NCI-H2029 (cell line): ENCODE results near the gene TMEM74B.
"Not testable (repeated sequence)": the region's sequence is repeated elsewhere in the genome, so short reads cannot be mapped to it uniquely, and the experiment has no call there.

ENCODE experiments used
- DNase-seq: peaks from one replicate; lab custom pipeline; 2025; lab: John Stamatoyannopoulos, UW

Gene TMEM74B

DNA sequence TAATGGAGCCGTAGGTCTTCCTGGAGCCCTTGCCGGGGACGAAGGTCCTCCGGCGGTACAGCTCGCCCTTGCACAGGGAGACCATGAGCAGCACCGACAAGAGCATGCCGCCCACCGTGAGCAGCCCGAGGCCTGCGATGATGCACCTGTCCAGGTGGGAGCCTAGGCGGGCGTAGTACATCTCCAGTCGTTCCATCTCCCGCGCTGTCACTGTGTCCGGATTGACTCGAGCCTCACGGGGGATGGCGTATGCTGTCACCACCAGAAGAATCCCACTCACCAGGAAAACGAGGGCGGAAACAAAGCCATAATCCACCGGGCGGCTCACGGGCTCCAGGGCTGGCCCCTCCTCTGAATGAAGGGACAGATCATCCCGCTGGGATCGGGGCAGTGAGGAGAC, 3.8 kb downstream of the TMEM74B start:
- DNase-seq: no peak

DNA sequence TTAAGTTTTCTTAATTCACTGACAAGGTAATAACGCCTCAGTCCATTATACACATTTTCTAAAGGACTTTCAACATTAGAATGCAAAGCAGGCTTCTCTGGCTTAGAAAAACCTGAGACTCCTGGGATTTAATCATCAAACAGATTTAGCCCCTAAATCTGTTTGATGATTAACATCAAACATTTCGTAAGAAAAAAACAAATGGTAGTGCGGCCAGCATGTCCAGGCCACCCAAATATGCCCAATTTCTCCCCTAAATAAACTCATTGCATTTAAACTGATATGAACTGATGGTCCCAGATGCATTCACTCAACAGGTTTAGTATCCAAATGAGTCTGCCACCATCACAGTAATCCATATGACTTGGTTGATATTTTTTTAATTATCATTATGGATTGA, 6.2 kb downstream of the TMEM74B start:
- no peak for DNase-seq

DNA sequence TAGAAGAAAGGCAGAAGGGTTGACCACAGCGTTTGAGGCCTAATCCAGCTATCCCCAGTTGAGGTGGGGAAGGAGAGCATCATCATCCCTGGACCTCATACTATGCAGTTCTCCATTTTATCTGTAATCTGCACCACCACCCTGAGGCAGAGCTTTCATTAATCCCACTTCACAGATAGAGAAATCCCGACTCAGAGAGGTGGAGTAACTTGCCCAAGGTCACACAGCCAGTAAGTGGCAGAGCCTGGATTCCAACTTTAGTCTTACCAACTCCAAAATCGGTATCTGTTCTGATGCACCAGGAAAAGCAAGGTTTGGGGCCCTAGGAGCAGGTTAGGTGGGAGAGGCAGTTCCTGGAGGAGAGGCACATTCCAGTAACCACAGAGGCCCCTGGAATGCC, 6.7 kb downstream of the TMEM74B start:
- no peak for DNase-seq

DNA sequence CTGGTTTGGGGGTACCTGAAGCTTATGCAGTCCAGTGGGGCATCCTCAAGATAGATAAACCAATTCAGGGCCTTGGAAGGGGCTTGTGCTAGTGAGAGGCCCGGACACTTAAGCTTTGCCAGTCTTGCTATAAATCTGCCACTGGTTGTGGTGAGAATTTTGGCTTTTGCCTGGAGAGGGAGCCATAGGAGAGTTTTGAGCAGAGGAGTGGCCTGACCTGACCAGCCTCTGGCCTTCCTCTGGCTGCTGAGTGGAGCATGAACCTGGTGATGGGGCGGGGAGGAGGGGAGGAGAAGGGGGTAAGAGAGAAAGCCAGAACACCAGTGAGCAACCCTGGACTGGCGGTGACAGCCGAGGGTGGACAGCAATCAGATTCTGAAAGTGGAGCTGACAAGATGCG, 7.1 kb downstream of the TMEM74B start:
- DNase-seq: no peak

DNA sequence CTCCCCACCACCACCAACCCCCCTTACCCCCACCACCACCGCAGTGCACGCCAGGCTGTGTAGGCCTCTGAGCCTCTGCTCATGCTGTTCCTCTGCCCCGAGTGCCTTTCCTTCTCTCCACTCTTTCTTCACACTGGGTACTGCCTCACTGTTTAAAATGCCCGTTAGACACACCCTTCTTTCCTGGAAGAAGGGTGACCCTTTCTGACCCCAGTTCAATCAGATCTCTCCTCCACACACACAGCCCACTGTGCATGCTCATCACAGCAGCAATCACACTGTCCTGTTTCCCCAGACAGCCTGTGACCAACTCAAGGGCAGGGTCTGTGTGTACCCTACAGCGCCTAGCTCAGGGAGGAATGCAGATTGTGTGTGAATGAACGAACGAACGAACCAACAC, 10.0 kb downstream of the TMEM74B start:
- no peak for DNase-seq

DNA sequence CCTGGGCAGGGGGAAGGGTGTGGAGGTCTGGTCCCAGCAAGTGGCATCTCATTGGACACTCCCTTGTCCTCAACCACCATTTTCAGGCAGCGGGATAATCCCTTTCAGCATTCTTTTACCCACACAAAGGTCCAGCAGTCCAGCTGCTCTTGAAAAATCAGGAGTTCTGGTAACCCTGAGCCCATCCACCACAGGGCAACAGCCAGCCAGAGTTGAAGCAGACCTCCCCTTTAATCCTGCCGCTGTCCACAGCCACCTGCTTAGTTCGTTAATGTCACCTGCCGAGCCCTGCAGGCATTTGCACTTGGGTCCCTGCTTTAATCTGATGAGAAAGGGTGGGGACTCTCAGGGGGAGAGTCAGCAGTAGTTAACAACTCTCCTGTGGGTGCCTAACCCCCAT, 11.1 kb downstream of the TMEM74B start:
- DNase-seq: no peak

DNA sequence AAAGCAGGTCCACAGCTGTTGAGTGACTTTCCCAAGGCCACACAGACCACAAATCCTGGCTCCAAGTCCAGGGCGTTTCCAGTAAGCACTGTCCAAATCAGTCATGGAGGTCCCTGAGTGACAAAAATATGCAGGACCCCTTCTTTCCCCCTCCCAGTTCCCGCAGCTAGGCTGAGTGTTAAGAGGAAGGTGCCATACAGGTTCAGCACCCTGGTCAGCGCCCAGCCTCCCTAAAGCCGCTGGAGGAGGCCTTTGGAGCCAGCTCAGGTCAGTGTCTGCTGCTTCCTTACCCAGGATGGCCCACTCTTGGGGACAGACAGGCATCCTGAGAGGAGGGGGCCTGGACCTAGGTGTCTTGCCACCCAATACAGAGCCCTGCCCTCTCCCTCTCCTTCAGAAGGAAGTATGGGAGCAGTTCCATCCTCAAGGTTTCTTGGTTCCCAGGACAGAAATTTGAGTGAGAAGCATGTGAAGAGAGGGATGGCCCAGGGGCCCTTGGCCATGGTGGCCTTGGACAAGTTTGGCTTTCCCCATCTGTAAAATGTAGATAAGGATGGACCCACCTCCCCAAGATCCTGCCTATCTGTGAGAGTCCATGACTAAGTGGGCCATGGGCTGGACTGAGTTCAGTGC, 13.2 kb downstream of the TMEM74B start:
- no peak for DNase-seq

DNA sequence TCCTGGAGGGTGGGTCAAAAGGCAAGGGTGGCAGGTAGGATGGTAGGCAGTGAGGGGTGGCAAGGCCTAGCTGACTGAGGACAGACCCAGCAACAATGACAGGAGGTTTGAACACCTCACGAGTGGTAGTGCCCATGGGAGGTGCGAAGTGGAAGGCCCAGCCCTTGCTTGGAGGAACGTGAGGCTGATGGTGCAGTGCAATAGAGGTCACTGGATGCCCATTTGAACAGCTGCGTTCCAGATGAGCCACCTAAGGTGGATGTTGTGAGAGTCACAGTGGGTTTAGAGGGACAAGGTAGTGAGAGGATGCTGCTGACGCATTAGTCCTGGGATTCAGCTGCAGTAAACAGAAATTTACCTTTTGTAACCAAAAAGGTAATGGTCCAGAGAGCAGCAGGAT, 15.6 kb downstream of the TMEM74B start:
- DNase-seq: no peak

DNA sequence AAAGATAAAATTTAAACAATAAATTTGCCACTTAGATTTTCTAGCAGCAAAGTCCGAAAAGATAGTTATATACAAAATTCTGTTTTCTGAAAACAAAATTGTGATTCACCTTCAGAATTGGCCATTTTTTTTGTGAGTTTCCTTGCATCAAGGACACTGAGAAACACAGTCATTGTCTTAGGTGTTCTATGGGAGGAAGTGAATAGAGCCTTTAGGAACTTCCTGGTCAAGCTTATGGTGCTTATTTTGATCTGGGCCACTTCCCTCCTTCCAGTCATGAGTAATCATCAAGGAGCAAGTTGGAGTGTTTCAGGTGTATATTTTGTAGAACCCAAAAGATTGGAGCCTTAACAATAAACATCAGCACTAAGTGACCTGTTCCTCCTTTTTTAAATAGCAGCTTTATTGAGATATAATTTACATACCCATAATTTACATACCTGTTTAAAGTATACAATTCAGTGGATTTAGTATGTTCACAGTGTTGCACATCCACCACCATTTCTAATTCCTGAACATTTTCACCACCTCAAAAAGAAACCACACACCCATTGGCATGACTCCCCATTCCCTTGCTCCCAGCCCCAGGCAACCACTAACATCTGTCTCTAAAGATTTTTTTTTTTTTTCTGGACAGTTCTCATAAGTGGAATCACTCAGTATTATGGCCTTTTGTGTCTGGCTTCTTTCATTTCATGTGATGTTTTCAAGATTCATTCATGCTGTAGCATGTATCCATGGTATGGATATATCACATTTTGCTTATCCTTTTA, 17.6 kb downstream of the TMEM74B start:
- DNase-seq: no peak

DNA sequence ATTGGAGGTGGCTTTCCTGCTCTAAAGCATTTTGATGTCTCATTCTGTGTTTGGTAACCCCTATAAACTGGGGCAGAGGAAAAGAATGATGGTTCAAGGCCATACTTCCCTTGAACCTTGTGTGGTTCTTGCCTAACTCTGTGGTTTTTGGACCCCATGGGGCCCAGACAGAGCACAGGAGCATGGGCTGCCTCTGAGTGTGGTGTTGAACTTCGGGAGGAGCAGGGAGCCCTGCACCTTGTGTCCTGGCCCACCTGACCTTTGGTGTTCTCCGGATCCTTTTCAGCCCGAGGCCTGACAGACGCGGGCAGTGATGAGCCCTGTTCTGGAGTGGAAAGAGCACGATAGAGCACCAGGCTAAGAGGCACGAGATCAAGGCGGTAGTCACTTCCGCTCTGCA, 18.8 kb downstream of the TMEM74B start:
- DNase-seq: no peak

DNA sequence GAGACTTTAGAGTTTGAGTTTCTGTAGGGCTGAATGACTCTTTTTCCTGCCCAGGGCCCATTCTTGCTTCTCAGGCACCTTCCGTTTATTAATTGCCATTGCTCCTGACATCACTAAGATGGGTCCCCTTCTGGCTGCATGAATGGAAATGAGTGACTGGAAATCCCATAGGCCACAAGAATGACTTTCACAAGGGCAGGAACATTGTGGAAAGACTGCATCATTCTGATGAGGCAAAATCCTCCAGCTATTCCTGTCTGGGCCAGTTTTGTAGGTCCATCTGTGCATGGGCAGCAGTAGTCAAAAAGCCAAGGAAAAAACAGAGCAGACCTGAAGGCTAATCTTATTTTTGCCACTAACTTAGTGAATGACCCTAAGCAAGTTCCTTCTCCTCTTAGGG, 19.3 kb downstream of the TMEM74B start:
- no peak for DNase-seq

DNA sequence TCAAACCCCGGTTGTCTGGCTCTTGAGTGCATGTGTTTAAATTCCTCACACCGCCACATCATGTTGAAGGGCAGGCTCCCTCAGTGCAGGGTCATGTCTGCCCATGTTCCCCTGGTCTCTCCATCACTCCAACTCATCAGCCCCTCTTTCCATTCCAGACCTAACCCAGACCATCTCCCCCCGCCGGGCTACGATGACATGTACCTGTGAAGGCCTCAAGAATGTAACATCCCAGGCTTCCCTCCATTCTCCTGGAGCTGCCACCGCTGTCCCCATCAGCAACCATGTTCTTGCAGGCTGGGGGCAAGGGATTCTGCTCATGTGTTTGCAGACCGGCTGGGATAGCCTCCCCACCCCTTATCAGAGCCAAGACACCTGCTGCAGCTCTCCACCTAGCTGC, 19.9 kb downstream of the TMEM74B start:
- DNase-seq: no peak

DNA sequence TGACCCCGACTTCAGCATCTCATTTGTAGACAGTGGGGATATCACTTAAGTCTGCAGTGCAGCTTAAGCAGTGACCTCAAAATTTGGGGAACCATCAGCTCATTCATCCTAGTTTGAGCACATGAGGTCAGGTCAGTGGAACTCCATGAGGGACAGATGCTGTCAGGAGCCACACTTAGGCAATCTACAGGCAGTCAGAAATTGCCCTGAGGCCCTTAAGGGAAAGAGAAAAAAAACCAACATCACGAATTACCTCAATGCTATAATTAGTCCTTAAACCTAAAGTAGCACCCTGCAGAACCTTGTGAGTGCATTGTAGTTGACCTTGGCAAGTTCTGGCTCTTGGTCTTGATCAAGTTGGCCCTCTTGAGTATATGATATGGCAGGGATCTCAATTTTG, 21.1 kb downstream of the TMEM74B start:
- DNase-seq: no peak

DNA sequence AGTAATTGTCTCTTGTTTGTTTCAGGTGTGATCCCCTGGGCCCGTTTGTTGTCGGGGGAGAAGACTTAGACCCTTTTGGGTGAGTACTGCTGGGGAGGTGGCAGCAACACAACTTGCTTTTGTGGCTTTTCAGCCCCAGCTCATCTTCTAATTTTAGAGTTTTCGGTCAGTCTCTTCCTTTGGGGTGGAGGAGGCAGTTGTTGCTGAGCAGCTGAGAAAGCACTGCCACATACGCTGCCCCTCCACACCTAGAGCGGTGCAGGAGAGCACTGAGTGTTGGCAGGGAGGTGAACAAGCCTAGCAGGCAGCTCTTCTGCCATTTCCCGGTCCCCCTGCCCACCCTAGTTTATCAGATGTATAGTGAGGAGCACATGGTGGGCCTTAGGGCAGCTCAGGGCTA, 21.7 kb downstream of the TMEM74B start:
- DNase-seq: no peak

DNA sequence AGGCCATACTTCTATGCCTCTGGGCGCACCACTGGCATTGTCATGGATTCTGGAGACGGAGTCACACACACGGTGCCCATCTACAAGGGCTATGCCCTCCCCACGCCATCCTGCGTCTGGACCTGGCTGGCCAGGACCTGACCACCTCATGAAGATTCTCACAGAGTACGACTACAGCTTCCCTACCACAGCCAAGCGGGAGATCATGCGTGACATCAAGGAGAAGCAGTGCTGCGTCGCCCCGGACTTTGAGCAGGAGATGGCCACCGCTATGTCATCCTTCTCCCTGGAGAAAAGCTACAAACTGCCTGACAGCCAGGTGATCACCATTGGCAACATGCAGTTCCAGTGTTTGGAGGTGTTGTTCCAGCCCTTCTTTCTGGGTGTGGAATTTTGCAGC, 23.8 kb downstream of the TMEM74B start:
- no peak for DNase-seq

DNA sequence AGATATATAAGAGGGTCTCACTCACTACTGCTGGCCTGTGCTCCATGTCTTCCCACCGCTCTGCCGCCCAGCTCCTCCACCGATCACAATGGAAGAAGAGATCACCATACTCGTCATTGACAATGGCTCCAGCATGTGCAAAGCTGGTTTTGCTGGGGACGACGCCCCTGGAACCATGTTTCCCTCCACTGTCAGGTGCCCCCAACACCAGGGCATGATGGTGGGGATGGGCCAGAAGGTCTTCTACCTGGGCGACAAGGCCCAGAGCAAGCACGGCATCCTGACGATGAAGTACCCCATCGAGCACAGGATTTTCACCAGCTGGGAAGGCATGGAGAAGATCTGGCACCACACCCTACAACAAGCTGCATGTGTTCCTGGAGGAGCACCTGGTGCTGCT, 24.3 kb downstream of the TMEM74B start:
- DNase-seq: no peak

DNA sequence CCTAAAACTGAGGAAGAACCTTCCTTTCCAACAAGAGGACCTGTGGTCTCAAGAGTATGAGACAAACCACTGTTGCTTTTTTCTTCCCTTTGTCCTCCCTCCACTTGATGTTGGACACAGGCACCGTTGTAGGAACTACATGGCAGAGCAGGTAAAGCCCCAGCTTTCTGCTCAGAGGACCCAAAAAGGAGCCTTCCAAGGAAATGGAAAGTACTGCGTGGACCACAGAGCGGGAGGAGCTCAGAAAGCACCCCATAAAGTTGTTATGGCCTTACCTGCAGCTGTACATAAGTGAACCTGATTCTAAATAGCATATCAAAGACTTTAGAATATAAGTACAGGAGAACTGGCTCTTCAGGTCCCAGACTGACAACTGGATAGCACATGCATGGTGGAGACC, 29.4 kb downstream of the TMEM74B start:
- DNase-seq: no peak

DNA sequence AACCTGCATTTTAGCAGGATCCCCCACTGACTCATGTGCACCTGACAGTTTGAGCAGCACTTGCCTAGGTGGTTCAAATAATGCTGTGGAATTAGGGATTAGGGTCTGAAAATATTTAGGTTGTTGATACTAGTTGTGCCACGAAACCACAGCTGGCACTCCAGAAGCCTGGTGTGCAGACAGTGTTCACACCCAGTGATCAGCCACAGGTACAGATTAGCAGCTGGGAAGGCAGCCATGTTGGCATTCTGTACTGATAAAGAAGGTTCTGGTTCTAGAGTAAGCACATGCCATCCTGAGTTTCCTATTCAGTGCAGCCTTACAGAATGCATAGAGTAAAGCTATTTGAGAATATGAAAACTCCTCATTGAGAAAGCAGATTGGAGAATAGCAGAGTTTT, 30.1 kb downstream of the TMEM74B start:
- DNase-seq: no peak

DNA sequence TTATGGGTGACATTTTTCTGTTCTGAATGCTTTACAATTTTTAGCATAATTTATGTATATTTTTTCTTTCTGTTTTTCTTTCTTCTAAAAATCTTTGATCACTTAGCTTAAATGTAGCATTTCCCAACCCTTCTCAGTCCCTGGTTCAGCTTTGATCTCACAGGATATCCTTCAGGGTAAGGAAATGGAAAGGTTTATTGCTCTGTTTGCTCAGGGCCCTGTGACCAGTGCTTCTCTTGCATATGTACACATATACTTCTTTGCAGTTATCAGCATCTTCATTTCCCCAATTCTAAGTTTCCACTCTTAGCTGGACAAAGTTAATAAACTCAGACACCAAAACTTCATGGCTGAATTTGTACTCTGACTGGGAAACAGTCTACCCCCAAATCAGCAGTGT, 30.6 kb downstream of the TMEM74B start:
- no peak for DNase-seq

DNA sequence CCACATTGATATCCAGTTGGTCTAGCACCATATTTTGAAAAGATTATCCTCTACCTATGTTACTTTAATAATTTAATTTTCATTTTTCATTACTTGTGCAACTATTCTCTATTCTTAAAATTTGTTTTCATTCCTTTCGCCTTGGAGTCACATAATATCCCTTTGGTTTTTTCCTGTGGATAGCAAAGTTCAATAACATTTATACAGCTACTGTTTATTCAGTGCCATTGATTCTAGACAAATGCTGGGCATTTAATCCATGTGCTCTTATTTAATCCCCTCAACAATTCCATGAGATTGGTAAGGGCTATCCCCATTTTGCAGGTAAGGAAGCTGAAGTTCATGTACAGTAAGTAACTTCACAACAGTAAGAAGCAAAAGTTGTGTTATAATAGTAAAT, 33.8 kb downstream of the TMEM74B start:
- no peak for DNase-seq

DNA sequence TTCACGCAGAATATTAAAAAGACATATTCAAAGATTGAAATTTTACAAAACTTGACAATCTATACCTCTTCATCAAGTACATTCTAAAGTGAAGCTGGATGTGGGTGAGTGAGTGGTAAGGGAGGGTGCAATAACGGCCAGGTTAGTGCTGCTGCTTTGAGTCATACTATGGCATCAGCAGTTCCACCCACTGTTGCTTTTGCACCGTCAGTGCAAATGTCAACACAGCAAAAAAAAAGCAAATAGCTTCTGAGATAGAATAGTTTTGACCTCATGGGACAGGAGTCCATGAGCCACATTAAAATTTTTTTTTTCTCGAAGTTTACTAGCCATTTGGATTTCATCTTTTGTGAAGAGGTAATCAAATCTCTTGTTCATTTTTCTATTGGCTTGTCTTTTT, 34.6 kb downstream of the TMEM74B start:
- DNase-seq: no peak

DNA sequence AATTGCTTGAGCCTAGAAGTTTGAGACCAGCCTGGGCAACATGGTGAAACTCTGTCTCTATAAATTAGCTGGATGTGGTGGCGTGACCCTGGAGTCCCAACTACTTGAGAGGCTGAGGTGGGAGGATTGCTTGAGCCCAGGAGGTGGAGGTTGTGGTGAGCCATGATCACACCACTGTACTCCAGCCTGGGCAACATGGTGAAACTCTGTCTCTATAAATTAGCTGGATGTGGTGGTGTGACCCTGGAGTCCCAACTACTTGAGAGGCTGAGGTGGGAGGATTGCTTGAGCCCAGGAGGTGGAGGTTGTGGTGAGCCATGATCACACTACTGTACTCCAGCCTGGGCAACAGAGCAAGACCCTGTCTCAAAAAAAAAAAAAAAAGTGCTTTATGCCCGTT, 35.0 kb downstream of the TMEM74B start:
- DNase-seq: not testable (repeated sequence)

DNA sequence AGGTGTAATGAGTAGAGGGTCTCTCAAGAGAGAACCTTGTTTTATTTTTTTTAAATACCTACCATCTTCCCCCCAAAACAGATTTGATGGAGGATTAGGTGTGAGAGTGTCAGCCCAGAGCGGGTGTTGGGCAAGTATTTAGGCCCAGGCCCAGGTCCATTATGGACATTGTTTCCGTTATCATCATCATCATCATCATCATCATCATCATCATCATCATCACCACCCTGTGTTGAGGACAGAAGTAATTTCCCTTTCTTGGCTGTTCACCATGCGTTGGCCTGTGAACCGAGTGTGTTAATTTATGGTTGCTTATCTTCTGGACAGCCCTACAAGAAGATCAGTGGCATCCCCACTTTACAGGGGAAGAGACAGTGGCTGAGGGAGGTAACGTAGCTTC, 37.8 kb downstream of the TMEM74B start:
- DNase-seq: no peak
